ENCODE measurements around the gene SETDB1. TPM values are rescaled to one million over a fixed set of nuclear protein-coding genes. Genes with fewer than 3 reads are reported as not detected.
A peak's percentile ranks its signal among the peaks of the same experiment; 100 is the strongest.
"Not testable (repeated sequence)": the region's sequence is repeated elsewhere in the genome, so short reads cannot be mapped to it uniquely, and the experiment has no call there.

SETDB1 gene
- total RNA-seq, 4 donors from 2014 or later, result 20.5 to 39.5 (median 25.3) TPM

DNA sequence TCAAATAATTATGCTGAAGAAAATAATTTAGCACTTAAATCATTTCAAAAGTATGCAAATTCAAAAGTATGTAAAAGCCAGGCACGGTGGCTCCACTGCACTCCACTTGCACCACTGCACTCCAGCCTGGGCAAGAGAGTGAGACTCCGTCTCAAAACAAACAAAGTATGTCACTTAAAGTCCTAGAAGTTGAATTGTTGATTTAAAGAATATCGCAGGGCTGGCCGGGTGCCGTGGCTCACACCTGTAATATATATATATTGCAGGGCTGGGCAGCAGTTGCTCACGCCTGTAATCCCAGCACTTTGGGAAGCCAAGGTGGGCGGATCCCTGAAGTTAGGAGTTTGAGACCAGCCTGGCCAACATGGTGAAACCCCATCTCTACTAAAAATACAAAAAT, 8.8 kb upstream of the SETDB1 start:
- H3K27ac ChIP-seq, result no peak overlapping the region
- H3K4me3 ChIP-seq, result no peak overlapping the region
- intact Hi-C loops (cut with DNase I), result no loop called here
- no peaks in the 10 kb centered on the region for H3K36me3 ChIP-seq
- no peak for TF ChIP-seq POLR2A (IDR thresholded peaks at IDR 0.05)
- TF ChIP-seq, protein P1, sequence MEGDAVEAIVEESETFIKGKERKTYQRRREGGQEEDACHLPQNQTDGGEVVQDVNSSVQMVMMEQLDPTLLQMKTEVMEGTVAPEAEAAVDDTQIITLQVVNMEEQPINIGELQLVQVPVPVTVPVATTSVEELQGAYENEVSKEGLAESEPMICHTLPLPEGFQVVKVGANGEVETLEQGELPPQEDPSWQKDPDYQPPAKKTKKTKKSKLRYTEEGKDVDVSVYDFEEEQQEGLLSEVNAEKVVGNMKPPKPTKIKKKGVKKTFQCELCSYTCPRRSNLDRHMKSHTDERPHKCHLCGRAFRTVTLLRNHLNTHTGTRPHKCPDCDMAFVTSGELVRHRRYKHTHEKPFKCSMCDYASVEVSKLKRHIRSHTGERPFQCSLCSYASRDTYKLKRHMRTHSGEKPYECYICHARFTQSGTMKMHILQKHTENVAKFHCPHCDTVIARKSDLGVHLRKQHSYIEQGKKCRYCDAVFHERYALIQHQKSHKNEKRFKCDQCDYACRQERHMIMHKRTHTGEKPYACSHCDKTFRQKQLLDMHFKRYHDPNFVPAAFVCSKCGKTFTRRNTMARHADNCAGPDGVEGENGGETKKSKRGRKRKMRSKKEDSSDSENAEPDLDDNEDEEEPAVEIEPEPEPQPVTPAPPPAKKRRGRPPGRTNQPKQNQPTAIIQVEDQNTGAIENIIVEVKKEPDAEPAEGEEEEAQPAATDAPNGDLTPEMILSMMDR (IDR thresholded peaks at IDR 0.05), result no peak
- no peak for DNase-seq
- no peaks in the 10 kb centered on the region for H3K27me3 ChIP-seq
- peaks cover 0 to 3% (median 0%) of the 10 kb centered on the region in 3 donors for H3K4me1 ChIP-seq
- WGBS, 2 donors, result 58 to 77% methylated on average over 5 to 7 of the region's 7 CpGs
- no peaks in the 10 kb centered on the region for H3K9me3 ChIP-seq

DNA sequence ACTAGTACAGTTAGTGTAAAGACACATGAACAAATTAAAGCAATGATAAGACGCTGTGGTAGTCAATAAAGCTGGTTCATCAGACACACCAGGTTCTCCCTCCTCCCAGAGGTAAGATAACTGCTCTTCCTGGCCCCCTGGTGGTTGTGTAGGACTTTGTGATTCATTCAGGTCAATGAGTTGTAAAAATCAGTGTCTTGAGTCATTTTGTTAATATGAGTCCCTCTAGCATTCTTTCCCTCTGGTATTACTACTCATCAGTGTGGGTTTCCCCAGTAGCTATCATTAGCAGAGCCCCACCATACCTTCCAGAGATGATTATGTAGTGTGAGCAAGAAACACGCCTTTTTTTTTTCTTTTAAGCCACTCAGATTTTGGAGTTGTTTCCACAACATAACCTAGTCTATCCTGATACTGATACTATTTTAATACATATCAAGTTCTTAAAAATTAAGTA, 3.6 kb upstream of the SETDB1 start:
- Histone ChIP-seq H3K27ac (no peak overlapping the region), H3K4me3 (no peak overlapping the region), H3K36me3 (peaks cover 0 to 3% (median 0%) of the 10 kb centered on the region in 3 donors), H3K4me1 (peaks cover 0 to 23% (median 9%) of the 10 kb centered on the region in 3 donors), H3K9me3 (no peaks in the 10 kb centered on the region), H3K27me3 (no peaks in the 10 kb centered on the region)
- WGBS, 2 donors, result 29 to 37% methylated on average over 2 of the region's 2 CpGs
- intact Hi-C loops (cut with DNase I), result no loop called here
- TF ChIP-seq POLR2A (IDR thresholded peaks at IDR 0.05), result no peak
- TF ChIP-seq, protein P1 (IDR thresholded peaks at IDR 0.05), result peak; percentile 32 to 80 (median 72)
- no peak for DNase-seq

DNA sequence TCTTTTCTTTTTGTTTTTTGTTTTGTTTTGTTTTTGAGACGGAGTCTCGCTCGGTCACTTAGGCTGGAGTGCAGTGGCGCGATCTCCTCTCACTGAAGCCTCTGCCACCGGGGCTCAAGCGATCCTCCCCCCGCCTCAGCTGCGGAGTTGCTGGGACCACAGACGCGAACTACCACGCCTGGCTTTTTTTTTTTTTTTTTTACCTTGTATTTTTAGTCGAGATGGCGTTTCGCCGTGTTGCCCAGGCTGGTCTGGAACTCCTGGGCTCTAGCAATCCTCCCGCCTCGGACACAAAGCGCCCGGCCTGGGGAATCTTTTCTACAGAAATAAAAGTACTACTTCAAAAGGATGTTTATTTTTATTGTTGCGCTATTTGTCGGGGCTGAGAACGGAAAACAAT, 1.1 kb upstream of the SETDB1 start:
- Histone ChIP-seq H3K27me3 (no peaks in the 10 kb centered on the region), H3K36me3 (peaks cover 0 to 28% (median 5%) of the 10 kb centered on the region in 3 donors), H3K9me3 (no peaks in the 10 kb centered on the region), H3K4me1 (peaks cover 0 to 32% (median 10%) of the 10 kb centered on the region in 3 donors), H3K27ac (peak overlapping the region in 1 of 4 donors; percentile 97), H3K4me3 (peak overlapping the region in 3 of 4 donors; percentile 86 to 97 (median 86))
- TF ChIP-seq, protein P1 (IDR thresholded peaks at IDR 0.05), result no peak
- TF ChIP-seq POLR2A (IDR thresholded peaks at IDR 0.05), result no peak
- intact Hi-C loops (cut with DNase I), result no loop called here
- 77 to 88% methylated on average over 23 of the region's 23 CpGs for WGBS, 2 donors
- DNase-seq, result no peak

DNA sequence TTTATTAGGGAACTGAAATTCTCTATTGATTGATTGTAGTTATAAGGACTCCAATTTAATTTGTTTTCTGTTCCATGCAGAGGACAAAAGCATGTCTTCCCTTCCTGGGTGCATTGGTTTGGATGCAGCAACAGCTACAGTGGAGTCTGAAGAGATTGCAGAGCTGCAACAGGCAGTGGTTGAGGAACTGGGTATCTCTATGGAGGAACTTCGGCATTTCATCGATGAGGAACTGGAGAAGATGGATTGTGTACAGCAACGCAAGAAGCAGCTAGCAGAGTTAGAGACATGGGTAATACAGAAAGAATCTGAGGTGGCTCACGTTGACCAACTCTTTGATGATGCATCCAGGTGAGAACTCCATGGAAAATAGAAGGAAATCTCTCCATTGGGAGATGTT, 1.5 kb downstream of the SETDB1 start:
- Histone ChIP-seq H3K9me3 (peaks cover 0 to 12% (median 0%) of the 10 kb centered on the region in 3 donors), H3K4me1 (peaks cover 0 to 26% (median 10%) of the 10 kb centered on the region in 3 donors), H3K36me3 (peaks cover 5 to 54% (median 6%) of the 10 kb centered on the region in 3 donors), H3K27me3 (no peaks in the 10 kb centered on the region), H3K27ac (no peak overlapping the region), H3K4me3 (no peak overlapping the region)
- 74 to 79% methylated on average over 4 of the region's 4 CpGs for WGBS, 2 donors
- DNase-seq, result no peak
- no peak for TF ChIP-seq POLR2A (IDR thresholded peaks at IDR 0.05)
- TF ChIP-seq, protein P1 (IDR thresholded peaks at IDR 0.05), result no peak
- intact Hi-C loops (cut with DNase I), result no loop called here

DNA sequence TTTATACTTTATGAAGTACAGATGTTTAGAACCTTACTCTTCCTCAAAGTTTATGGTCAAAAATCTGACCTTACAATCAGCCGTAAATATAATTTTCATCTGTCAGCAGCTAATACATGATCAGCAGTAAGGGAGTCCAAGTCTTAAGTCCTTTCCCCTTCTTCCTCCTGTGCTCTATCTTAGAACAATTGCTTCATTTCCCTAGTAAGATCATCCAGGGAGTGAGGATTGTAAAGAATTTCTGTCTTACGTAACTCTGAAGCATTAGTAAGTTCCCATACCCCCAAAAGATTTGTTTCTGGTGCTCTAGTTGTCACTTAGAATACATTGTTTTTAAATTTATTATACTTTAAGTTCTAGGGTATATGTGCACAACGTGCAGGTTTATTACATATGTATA, 2.1 kb downstream of the SETDB1 start:
- intact Hi-C loops (cut with DNase I), result no loop called here
- peaks cover 0 to 12% (median 0%) of the 10 kb centered on the region in 3 donors for H3K9me3 ChIP-seq
- peaks cover 5 to 60% (median 6%) of the 10 kb centered on the region in 3 donors for H3K36me3 ChIP-seq
- no peak overlapping the region for H3K27ac ChIP-seq
- DNase-seq, result no peak
- H3K4me3 ChIP-seq, result no peak overlapping the region
- whole genome bisulfite sequencing, 2 donors, result 94 to 98% methylated on average over 3 of the region's 3 CpGs
- H3K27me3 ChIP-seq, result no peaks in the 10 kb centered on the region
- TF ChIP-seq, protein P1 (IDR thresholded peaks at IDR 0.05), result no peak
- TF ChIP-seq POLR2A (IDR thresholded peaks at IDR 0.05), result no peak
- H3K4me1 ChIP-seq, result peaks cover 0 to 25% (median 10%) of the 10 kb centered on the region in 3 donors

DNA sequence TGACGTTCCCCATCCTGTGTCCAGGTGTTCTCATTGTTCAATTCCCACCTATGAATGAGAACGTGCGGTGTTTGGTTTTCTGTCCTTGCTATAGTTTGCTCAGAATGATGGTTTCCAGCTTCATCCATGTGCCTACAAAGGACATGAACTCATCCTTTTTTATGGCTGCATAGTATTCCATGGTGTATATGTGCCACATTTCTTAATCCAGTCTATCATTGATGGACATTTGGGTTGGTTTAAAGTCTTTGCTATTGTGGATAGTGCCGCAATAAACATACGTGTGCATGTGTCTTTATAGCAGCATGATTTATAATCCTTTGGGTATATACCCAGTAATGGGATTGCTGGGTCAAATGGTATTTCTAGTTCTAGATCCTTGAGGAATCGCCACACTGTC, 2.6 kb downstream of the SETDB1 start:
- peaks cover 0 to 12% (median 0%) of the 10 kb centered on the region in 3 donors for H3K9me3 ChIP-seq
- peaks cover 5 to 65% (median 6%) of the 10 kb centered on the region in 3 donors for H3K36me3 ChIP-seq
- intact Hi-C loops (cut with DNase I); H3K4me3 ChIP-seq; H3K27me3 ChIP-seq; DNase-seq; H3K27ac ChIP-seq: not testable (repeated sequence)
- peaks cover 0 to 25% (median 10%) of the 10 kb centered on the region in 3 donors for H3K4me1 ChIP-seq
- 92 to 97% methylated on average over 5 to 6 of the region's 6 CpGs for WGBS, 2 donors
